GM19395 (cell line): Measurements from ENCODE around the gene ARAP1.

Experiments
- ATAC-seq: cut with Tn5 transposase; IDR thresholded peaks from one replicate; pipeline ENCODE4 v1.9.1; 2021; ENCODE audit warnings: mild to moderate bottlenecking, moderate library complexity; ENCODE audit not compliant: unreplicated experiment

The ARAP1 gene

GRCh38 chr11:72780296-72781062 lies 28.3 kb upstream of the ARAP1 start:
- no peak for ATAC-seq

GRCh38 chr11:72779495-72780128 lies 27.4 kb upstream of the ARAP1 start:
- ATAC-seq: no peak

GRCh38 chr11:72778535-72779494 lies 26.6 kb upstream of the ARAP1 start:
- no peak for ATAC-seq

GRCh38 chr11:72777755-72778278 lies 25.6 kb upstream of the ARAP1 start:
- ATAC-seq: no peak

DNA sequence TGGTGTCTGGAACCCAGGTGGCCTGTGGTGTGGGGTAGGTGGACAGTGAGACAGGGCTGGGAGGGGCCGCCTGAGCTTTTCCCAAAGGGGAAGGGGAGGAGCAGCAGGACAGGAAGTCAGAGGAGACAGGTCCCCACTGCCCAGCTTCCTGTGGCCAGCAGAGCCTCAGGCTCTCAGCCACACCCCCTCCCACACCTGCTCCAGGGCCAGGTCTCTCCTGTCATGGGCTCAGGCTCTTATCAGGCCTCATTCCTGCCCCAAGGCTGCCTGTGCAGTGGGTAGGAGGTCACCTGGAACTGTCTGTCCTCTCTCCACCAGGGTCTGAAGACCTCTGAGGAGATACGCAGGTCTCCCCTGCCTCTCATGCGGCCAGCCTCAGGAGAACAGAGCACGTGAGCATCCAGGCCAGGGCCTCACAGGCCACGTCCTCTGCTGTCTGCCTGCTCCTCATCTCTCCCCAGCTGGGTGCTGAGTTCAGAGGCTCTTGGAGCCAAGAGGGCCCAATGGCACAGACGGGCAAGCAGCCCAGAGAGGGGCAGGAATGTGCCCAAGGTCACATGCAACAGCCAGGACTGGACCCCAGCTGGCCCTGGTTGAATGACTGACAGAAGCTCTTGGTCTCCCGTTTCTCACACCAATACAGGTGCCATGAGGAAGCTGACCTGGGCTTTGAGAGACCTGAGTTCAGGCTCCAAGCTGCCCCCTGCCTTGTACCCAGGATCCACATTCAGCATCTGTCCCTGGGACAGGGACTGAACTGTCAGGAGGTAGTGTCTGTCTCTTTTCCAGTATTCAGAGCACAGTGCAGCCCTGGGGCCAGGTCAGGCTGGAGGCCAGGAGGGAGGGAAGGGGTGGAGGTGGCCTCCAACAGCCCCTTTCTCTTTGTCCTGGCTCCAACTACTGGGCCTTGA lies 24.9 kb upstream of the ARAP1 start:
- ATAC-seq: no peak

- ATAC-seq: no peak
Observed at GRCh38 chr11:72776117-72776843, 24.1 kb upstream of the ARAP1 start.

- no peak for ATAC-seq
Observed at GRCh38 chr11:72775288-72776110, 23.3 kb upstream of the ARAP1 start.

GRCh38 chr11:72774499-72774898 lies 22.3 kb upstream of the ARAP1 start:
- ATAC-seq: no peak

GRCh38 chr11:72773696-72774095 lies 21.5 kb upstream of the ARAP1 start:
- no peak for ATAC-seq

DNA sequence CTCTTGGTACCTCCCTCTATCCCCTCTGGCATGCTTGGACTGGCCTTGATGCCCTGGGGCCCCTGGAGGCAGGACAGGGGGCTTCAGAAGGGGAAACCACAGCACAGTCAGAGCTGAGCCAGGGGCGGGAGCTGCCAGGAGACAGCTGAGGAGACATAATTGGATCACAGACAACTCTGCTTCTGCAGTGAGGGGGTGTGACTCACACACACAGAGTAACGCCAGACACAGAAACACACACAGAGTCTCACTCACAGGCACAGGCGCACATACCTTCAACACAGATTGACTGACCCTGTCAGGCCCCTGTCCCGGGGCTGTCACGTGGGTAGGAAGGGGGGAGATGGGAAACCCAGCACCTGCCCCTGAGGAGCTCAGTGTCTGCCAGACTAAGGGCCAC lies 21.1 kb upstream of the ARAP1 start:
- no peak for ATAC-seq

GRCh38 chr11:72772059-72772458 lies 19.9 kb upstream of the ARAP1 start:
- ATAC-seq: no peak

DNA sequence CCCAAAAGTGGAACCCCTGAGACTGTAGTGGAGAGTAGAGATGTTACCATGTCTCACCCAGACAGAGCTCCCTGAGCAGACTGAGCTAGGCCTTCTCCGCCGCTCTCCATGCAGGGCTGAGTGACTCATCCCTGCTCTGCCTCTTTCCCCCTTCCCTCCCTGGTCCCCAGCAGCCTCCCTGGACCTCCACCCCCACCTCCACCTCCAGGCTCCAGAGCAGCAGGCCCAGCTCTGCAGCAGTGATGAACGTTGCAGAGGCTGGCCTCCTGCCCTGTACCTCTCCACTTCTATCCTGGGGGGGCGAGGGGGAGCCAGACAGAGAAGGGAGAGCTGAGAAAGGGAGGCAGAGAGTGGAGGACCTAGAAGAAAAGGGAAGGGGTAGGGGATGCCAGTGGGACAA lies 19.3 kb upstream of the ARAP1 start:
- ATAC-seq: no peak

DNA sequence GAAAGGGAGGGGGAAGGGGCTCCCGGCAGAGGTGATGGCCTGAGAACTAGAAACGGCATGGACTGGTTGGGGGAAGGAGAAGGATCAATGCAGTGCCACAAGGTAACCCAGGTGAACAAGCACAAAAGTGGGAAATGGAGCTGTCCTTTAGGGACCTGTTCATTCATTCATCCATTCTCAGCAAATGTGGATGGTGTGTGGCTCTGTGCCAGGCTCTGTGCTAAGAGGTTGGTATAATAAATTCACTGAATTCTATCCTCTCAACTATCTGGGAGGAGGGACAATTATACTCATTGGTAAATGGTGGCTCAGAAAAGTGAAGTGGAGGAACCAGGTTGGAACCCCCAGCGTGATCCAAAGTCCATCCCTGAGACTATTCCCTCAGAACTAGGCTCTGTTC lies 18.6 kb upstream of the ARAP1 start:
- ATAC-seq: no peak

DNA sequence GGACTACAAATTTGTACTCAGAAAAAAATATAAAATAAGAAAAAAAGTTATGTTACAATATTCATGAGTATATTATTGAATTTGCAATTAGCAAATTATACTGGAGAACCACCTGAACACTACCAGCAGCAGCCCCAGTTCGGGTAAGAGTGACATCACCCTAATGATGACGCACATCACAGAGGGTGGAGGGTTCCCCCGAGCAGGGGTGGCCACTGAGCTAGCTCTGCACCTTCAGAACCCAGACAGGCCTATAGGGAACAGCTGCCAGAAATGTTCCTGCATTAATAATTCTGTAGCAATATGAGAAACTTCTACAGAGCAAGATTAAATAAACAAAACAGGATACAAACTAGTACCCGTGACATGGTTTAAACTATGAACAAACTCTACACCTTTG lies 17.5 kb upstream of the ARAP1 start:
- no peak for ATAC-seq

DNA sequence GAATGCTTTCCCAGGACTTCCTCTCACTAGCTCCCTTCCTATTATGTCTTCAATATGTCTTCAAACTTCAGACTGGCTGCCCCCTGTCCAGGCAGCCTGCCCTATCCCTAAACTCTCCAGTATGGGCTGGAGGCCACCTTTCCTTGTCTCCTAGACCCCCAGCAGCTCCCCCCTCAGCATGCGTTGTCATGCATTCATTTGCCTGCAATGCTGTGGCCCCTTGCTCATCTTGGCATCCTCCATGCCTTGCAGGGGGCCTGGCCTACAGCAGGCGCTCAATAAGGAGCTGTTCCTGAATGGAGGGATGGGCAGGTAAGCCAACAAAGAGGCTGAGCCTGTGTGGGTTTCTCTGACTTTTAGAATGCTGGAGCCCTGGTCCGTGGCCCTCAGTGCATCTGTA lies 16.4 kb upstream of the ARAP1 start:
- ATAC-seq: no peak

GRCh38 chr11:72767203-72768062 lies 15.2 kb upstream of the ARAP1 start:
- ATAC-seq: no peak

DNA sequence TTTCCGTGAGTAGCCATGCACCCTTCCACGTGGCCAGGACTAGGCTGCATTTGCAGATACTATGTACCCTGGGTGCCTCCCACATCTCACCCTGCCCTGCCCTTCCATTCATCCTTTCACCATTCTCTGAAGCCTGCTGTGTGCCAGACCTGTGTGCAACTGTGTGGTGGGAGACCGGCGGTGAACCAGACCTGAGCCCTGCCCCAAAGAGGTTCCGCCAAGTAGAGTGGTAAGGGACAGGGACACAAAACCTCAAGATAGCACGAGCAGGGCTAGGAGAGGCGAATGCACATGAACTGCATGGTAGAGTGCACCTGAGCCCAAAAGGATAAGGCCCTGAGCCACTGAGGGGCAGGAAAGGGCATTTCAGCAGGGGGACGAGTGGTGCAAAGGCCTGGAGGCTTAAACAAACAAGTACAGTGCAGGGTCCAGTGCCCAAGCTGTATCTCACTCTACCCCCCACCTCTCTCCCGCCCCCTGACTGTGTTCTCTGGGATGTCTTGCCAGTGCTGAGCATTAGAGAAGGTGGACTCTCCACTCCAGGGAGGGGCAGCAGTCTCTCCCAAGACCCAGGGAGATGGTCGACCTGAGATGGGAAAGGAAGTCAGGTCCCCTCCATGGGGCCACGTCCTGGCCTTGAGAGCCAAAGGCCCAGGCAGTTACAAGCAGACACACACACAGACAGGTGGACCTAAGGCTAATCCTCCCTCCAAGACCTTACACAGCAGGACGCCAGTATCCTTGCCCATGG lies 14.1 kb upstream of the ARAP1 start:
- no peak for ATAC-seq
